SK-N-SH treated with all-trans-retinoic acid at 6 μM for 48 hours (cell line): ENCODE measurements around the gene TCF12.

Source experiments
- CSDC2 ChIP-seq: fragments of 250-450 bp; sonication (Bioruptor Pico); IDR thresholded peaks from 2 replicates; pipeline ENCODE4 v1.5.0; 2020; ENCODE audit warnings: mild to moderate bottlenecking, moderate library complexity
- ISL1 ChIP-seq: fragments of 250-450 bp; sonication (Bioruptor Pico); IDR thresholded peaks from 2 replicates; pipeline ENCODE4 v2.1.2; 2022; ENCODE audit warnings: mild to moderate bottlenecking, moderate library complexity
- RARB ChIP-seq: fragments of 250-450 bp; sonication (Bioruptor Pico); IDR thresholded peaks from 2 replicates; pipeline ENCODE4 v1.8.0; 2021; ENCODE audit warnings: mild to moderate bottlenecking, moderate library complexity
- ZC3H10 ChIP-seq: fragments of 250-450 bp; sonication (Bioruptor Pico); IDR thresholded peaks from 2 replicates; pipeline ENCODE4 v1.5.1; 2021; ENCODE audit warnings: mild to moderate bottlenecking, moderate library complexity
- ZNF565 ChIP-seq: fragments of 450-650 bp; formaldehyde crosslinking; conservative IDR thresholded peaks from 2 replicates; pipeline ENCODE4 v1.5.0; 2020; ENCODE audit warnings: low read depth, mild to moderate bottlenecking, moderate library complexity

DNA sequence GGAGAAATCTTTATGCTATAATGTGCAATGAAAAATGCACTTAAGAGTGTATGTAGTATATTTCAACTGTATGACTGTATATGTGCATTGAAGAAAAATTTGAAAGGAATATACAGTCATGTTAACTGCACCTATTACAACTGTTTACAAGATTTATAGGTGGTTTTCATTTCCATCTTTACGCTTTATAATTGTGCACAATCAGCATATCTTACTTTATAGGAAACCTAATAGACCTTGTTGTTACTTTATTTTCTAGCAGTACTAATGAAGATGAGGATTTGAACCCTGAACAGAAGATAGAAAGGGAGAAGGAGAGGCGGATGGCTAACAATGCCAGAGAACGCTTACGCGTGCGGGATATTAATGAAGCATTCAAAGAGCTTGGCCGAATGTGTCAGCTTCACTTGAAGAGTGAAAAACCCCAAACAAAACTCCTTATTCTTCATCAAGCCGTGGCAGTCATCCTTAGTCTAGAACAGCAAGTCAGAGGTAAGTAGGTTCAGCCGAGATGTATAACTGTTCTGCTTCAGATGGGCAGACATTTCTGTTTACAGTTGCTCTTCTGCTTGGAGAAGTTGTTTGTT lies 354.4 kb downstream of the TCF12 start:
- TF ChIP-seq CSDC2 (CRISPR knock-in tag) = no peak
- TF ChIP-seq RARB (CRISPR knock-in tag) = no peak
- no peak for TF ChIP-seq ISL1 (CRISPR knock-in tag)
- TF ChIP-seq ZNF565 (CRISPR knock-in tag) = no peak
- no peak for TF ChIP-seq ZC3H10
